ENCODE results near the gene ZRSR2. TPM values are rescaled to one million over a fixed set of nuclear protein-coding genes. Genes with fewer than 3 reads are reported as not detected.
A peak's percentile ranks its signal among the peaks of the same experiment; 100 is the strongest.

The ZRSR2 gene
- total RNA-seq, 5 donors from 2014 or later (not counting 1 experiment from before 2014, with no cell fraction given): 18.5 to 35.4 (median 21.6) TPM

GRCh38 chrX:15748841-15749240, 41.4 kb upstream of the ZRSR2 start:
- DNase-seq (no peak), ATAC-seq (replicated peaks in 1 of 4) (no peak)
- no peak overlapping the region for H3K4me3 ChIP-seq (ENCODE audit: control insufficient read depth in 1 of 2, extremely low read depth in 1 of 2, low read length in 1 of 2)
- Mint-ChIP-seq H3K4me1 (peaks cover 87 to 90% (median 90%) of the 10 kb centered on the region in 3 donors), H3K4me3 (peak overlapping the region in 2 of 3 donors; percentile 17 to 60), H3K27me3 (no peaks in the 10 kb centered on the region), H3K27ac (peak overlapping the region; percentile 98 to 99), H3K36me3 (peaks cover 36% of the 10 kb centered on the region), H3K9me3 (no peaks in the 10 kb centered on the region)
- no peaks in the 10 kb centered on the region for H3K27me3 ChIP-seq (replicated peaks in 1 of 2; ENCODE audit: control insufficient read depth in 2 of 2, extremely low read depth in 1 of 2, insufficient read depth in 2 of 2, low read length in 1 of 2)
- peaks cover 0 to 2% of the 10 kb centered on the region in 2 donors for H3K36me3 ChIP-seq (ENCODE audit: control insufficient read depth in 2 of 2, extremely low read depth in 1 of 2, insufficient read depth in 1 of 2, low read length in 1 of 2)
- H3K4me1 ChIP-seq (ENCODE audit: control insufficient read depth in 1 of 2, extremely low read depth in 1 of 2, insufficient read depth in 2 of 2, low read length in 2 of 2): peaks cover 34 to 56% of the 10 kb centered on the region in 2 experiments
- POLR2A ChIA-PET: interaction anchor here (2.7 to 3.1 kb wide), 2 partner anchors 10 kb away, joined by 32 to 48 read pairs; partner anchors contain the start of gene CA5B (in 2 of the 2)
- 40% methylated on average over 1 of the region's 3 CpGs for WGBS (ENCODE audit: insufficient coverage)
- CTCF ChIA-PET: interaction anchor here in 1 of 2 donors (3.0 kb wide), 1 partner anchor 10 kb away, joined by 19 read pairs; the partner anchor contains the start of gene CA5B
- no peaks in the 10 kb centered on the region for H3K9me3 ChIP-seq
- H3K27ac ChIP-seq (ENCODE audit: low read length): peak overlapping the region; percentile 100

DNA sequence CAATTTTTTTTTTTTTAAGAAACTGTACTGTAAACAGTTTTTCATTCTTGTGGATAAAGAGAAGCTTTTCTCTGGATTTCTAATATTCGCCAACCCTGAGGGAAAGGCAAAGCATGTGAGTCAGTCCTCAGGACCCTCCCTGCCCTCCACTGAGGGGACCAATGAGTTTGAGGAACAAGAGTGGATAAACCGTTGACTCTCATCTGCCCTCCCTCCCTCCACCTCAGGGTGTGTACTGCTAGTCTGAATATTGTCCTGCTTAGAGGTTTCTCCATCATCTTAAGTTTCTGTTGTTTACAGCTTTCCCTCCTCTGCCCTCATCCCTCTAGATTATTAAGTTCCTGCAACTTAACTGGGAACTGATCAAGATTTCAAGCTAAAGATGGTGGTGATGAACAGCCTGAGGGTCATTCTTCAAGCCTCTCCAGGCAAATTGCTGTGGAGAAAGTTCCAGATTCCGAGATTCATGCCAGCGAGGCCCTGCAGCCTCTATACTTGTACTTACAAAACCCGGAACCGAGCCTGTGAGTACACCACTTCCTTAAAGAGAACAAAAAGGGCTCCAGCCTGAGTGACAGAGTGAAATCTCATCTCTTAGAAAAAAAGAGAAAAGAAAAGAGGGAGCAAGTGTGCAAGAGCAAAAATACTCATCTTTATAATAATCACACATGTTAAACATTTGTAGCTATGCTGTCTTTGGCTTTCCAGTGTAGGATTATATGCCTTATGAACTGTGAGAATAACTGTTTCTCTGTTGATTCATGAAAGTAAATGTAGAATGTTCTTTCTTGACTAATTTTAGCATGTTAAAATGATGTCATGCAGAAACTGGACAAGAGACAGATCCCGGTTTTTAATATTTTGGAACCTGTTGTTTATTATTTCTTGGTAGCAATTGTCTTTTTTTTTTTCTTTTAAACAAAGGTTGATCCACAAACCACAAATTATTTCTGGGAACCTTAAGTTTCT, 40.4 kb upstream of the ZRSR2 start:
- Histone ChIP-seq H3K27me3 (replicated peaks in 1 of 2; ENCODE audit: control insufficient read depth in 2 of 2, extremely low read depth in 1 of 2, insufficient read depth in 2 of 2, low read length in 1 of 2) (no peaks in the 10 kb centered on the region), H3K36me3 (ENCODE audit: control insufficient read depth in 2 of 2, extremely low read depth in 1 of 2, insufficient read depth in 1 of 2, low read length in 1 of 2) (peaks cover 0 to 2% of the 10 kb centered on the region in 2 donors), H3K9me3 (no peaks in the 10 kb centered on the region), H3K4me3 (ENCODE audit: control insufficient read depth in 1 of 2, extremely low read depth in 1 of 2, low read length in 1 of 2) (peak overlapping the region in 1 of 2 donors; percentile 30), H3K27ac (ENCODE audit: low read length) (peak overlapping the region; percentile 100), H3K4me1 (ENCODE audit: control insufficient read depth in 1 of 2, extremely low read depth in 1 of 2, insufficient read depth in 2 of 2, low read length in 2 of 2) (peaks cover 41 to 51% of the 10 kb centered on the region in 2 experiments)
- no CpG with 5 or more reads among the region's 7 CpGs for WGBS (ENCODE audit: insufficient coverage)
- Mint-ChIP-seq H3K4me1 (peaks cover 87 to 90% (median 88%) of the 10 kb centered on the region in 3 donors), H3K36me3 (peaks cover 33% of the 10 kb centered on the region), H3K9me3 (no peaks in the 10 kb centered on the region), H3K27ac (peak overlapping the region; percentile 98 to 99), H3K27me3 (no peaks in the 10 kb centered on the region), H3K4me3 (peak overlapping the region; percentile 60 to 74 (median 69))
- DNase-seq (peak in 23 of 35 experiments; percentile 11 to 55 (median 22)), ATAC-seq (replicated peaks in 1 of 4) (peak; percentile 52 to 77 (median 72))
- POLR2A ChIA-PET: interaction anchor here (0.6 to 3.1 kb wide), 8 partner anchors 9 to 1551 kb away, joined by 3 to 48 read pairs (median 3); partner anchors contain the start of gene CA5B (in 2 of the 2)
- CTCF ChIA-PET: interaction anchor here (0.9 to 3.0 kb wide), 4 partner anchors 8 to 223 kb away, joined by 3 to 19 read pairs (median 4); partner anchors contain the start of gene CA5B (in 1 of the 2)

GRCh38 chrX:15750611-15751154, 39.6 kb upstream of the ZRSR2 start:
- no peaks in the 10 kb centered on the region for H3K9me3 ChIP-seq
- no CpG with 5 or more reads among the region's 5 CpGs for WGBS (ENCODE audit: insufficient coverage)
- H3K27ac ChIP-seq (ENCODE audit: low read length): peak overlapping the region; percentile 100
- ATAC-seq (replicated peaks in 1 of 4) (peak; percentile 47 to 53 (median 49)), DNase-seq (peak in 5 of 35 experiments; percentile 4 to 45 (median 11))
- H3K36me3 ChIP-seq (ENCODE audit: control insufficient read depth in 2 of 2, extremely low read depth in 1 of 2, insufficient read depth in 1 of 2, low read length in 1 of 2): peaks cover 0 to 2% of the 10 kb centered on the region in 2 donors
- Mint-ChIP-seq H3K36me3 (peaks cover 33% of the 10 kb centered on the region), H3K4me3 (peak overlapping the region; percentile 60 to 74 (median 69)), H3K4me1 (peaks cover 85 to 90% (median 86%) of the 10 kb centered on the region in 3 donors), H3K27ac (peak overlapping the region; percentile 98 to 99), H3K27me3 (no peaks in the 10 kb centered on the region), H3K9me3 (no peaks in the 10 kb centered on the region)
- H3K4me3 ChIP-seq (ENCODE audit: control insufficient read depth in 1 of 2, extremely low read depth in 1 of 2, low read length in 1 of 2): peak overlapping the region in 1 of 2 donors; percentile 1
- H3K4me1 ChIP-seq (ENCODE audit: control insufficient read depth in 1 of 2, extremely low read depth in 1 of 2, insufficient read depth in 2 of 2, low read length in 2 of 2): peaks cover 44 to 54% of the 10 kb centered on the region in 2 experiments
- CTCF ChIA-PET: interaction anchor here (0.5 to 3.0 kb wide), 4 partner anchors 12 to 990 kb away, joined by 3 to 19 read pairs (median 4); partner anchors contain the start of gene CA5B (in 1 of the 2)
- no peaks in the 10 kb centered on the region for H3K27me3 ChIP-seq (replicated peaks in 1 of 2; ENCODE audit: control insufficient read depth in 2 of 2, extremely low read depth in 1 of 2, insufficient read depth in 2 of 2, low read length in 1 of 2)
- POLR2A ChIA-PET: interaction anchor here (0.6 to 3.1 kb wide), 7 partner anchors 12 to 592 kb away, joined by 3 to 48 read pairs (median 5); partner anchors contain the start of gene CA5B (in 2 of the 2)

DNA sequence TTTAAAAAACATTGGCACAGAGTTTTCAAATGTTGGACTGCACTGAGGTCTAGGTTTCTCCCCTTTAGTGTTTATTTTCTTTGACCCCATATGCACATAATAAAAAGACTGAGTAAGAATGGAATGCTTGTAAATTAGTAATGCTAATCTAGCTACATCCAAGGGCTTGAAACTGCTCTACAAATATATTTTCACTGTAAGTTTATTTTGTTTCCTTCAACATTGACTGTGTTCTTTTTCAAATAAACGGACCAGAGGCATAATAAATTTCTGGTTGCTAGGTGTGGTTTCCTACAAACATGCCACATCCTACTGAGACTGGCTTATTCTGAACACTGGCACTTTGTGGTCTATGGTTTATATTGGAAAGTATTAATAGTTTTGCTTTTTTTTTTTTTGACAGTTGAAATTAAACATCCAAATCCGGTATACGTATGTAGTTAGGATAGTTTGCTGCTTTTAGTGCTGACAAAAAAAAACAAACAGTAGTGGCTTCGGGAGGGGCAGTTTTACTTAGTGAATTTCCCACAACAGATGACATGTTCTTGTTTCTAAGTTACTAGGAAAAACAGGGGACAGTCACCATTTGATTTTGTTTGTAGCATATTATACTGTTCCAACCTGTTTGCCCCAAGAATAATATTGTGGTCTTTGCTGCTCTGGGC, 39.0 kb upstream of the ZRSR2 start:
- Histone ChIP-seq H3K27ac (ENCODE audit: low read length) (peak overlapping the region; percentile 100), H3K36me3 (ENCODE audit: control insufficient read depth in 2 of 2, extremely low read depth in 1 of 2, insufficient read depth in 1 of 2, low read length in 1 of 2) (peaks cover 0 to 2% of the 10 kb centered on the region in 2 donors), H3K4me1 (ENCODE audit: control insufficient read depth in 1 of 2, extremely low read depth in 1 of 2, insufficient read depth in 2 of 2, low read length in 2 of 2) (peaks cover 44 to 56% of the 10 kb centered on the region in 2 experiments), H3K9me3 (no peaks in the 10 kb centered on the region), H3K4me3 (ENCODE audit: control insufficient read depth in 1 of 2, extremely low read depth in 1 of 2, low read length in 1 of 2) (peak overlapping the region in 1 of 2 donors; percentile 23), H3K27me3 (replicated peaks in 1 of 2; ENCODE audit: control insufficient read depth in 2 of 2, extremely low read depth in 1 of 2, insufficient read depth in 2 of 2, low read length in 1 of 2) (no peaks in the 10 kb centered on the region)
- ChIA-PET CTCF (interaction anchor here (0.7 to 3.0 kb wide), 3 partner anchors 12 to 31 kb away, joined by 3 to 19 read pairs (median 4); partner anchors contain the start of gene CA5B (in 1 of the 2)), POLR2A (interaction anchor here in 1 of 2 donors (0.8 to 3.1 kb wide), 3 partner anchors 12 to 76 kb away, joined by 5 to 48 read pairs (median 9); partner anchors contain the start of gene CA5B)
- ATAC-seq (replicated peaks in 1 of 4) (peak; percentile 59 to 80 (median 68)), DNase-seq (peak in 12 of 35 experiments; percentile 0 to 76 (median 21))
- H3K9me3 Mint-ChIP-seq: no peaks in the 10 kb centered on the region
- no peaks in the 10 kb centered on the region for H3K27me3 Mint-ChIP-seq
- H3K36me3 Mint-ChIP-seq: peaks cover 37% of the 10 kb centered on the region
- peak overlapping the region; percentile 60 to 74 (median 69) for H3K4me3 Mint-ChIP-seq
- H3K4me1 Mint-ChIP-seq: peaks cover 89 to 94% (median 91%) of the 10 kb centered on the region in 3 donors
- no CpG with 5 or more reads among the region's 4 CpGs for WGBS (ENCODE audit: insufficient coverage)
- peak overlapping the region; percentile 98 to 99 for H3K27ac Mint-ChIP-seq

DNA sequence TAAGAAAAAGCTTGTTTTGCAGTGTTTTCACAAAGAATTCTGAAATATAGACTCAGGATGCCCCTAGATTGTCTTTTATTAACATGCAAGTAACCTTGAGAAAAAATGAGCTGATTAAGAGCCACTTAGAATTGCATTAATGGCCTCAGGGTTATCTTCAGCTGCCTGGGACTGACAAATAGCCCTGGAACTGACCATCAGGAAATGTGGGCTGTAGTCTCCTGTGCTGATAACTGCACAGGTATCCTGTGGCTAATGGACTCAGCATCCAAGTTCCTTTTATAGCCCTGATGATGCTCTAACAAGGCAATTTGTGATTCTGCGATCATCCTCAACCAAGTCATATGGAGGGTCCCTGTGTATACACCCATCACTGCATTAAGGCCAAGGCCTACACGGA, 35.2 kb upstream of the ZRSR2 start:
- no CpG with 5 or more reads among the region's 2 CpGs for WGBS (ENCODE audit: insufficient coverage)

More for the DNA sequence above, 35.2 kb upstream of the ZRSR2 start:
- Histone ChIP-seq H3K4me3 (ENCODE audit: control insufficient read depth in 1 of 2, extremely low read depth in 1 of 2, low read length in 1 of 2) (no peak overlapping the region), H3K4me1 (ENCODE audit: control insufficient read depth in 1 of 2, extremely low read depth in 1 of 2, insufficient read depth in 2 of 2, low read length in 2 of 2) (peaks cover 37 to 70% of the 10 kb centered on the region in 2 experiments), H3K9me3 (no peaks in the 10 kb centered on the region), H3K27ac (ENCODE audit: low read length) (peak overlapping the region; percentile 100), H3K27me3 (replicated peaks in 1 of 2; ENCODE audit: control insufficient read depth in 2 of 2, extremely low read depth in 1 of 2, insufficient read depth in 2 of 2, low read length in 1 of 2) (no peaks in the 10 kb centered on the region), H3K36me3 (ENCODE audit: control insufficient read depth in 2 of 2, extremely low read depth in 1 of 2, insufficient read depth in 1 of 2, low read length in 1 of 2) (peaks cover 0 to 2% of the 10 kb centered on the region in 2 donors)
- Mint-ChIP-seq H3K27me3 (no peaks in the 10 kb centered on the region), H3K27ac (peak overlapping the region; percentile 80 to 99), H3K4me3 (no peak overlapping the region), H3K36me3 (peaks cover 20% of the 10 kb centered on the region), H3K9me3 (no peaks in the 10 kb centered on the region), H3K4me1 (peaks cover 80 to 85% (median 84%) of the 10 kb centered on the region in 3 donors)
- ChIA-PET CTCF (no interaction called here), POLR2A (interaction anchor here in 1 of 2 donors (0.6 to 1.0 kb wide), 2 partner anchors 9 to 17 kb away, joined by 3 to 5 read pairs; partner anchors contain the start of gene CA5B)
- no peak for ATAC-seq (replicated peaks in 1 of 4)
- DNase-seq: no peak
